WTC11 (cell line): Measurements from ENCODE around the gene FAM241A.

ENCODE experiments used
- ATF2 ChIP-seq: sonication (generic); formaldehyde crosslinking; IDR thresholded peaks from 2 replicates; pipeline ENCODE4 v1.8.1; 2022; ENCODE audit warnings: low read depth, missing genetic modification reagents, borderline replicate concordance
- ATF6 ChIP-seq: sonication (generic); formaldehyde crosslinking; IDR thresholded peaks from 2 replicates; pipeline ENCODE4 v1.8.1; 2023; ENCODE audit warnings: mild to moderate bottlenecking, missing genetic modification reagents
- ETV6 ChIP-seq: sonication (generic); formaldehyde crosslinking; IDR thresholded peaks from 2 replicates; pipeline ENCODE4 v1.8.1; 2022; ENCODE audit warnings: mild to moderate bottlenecking, missing genetic modification reagents
- JUN ChIP-seq: sonication (generic); formaldehyde crosslinking; IDR thresholded peaks from 2 replicates; pipeline ENCODE4 v1.8.0; 2023; ENCODE audit warnings: mild to moderate bottlenecking, missing genetic modification reagents
- NFE2L1 ChIP-seq: sonication (generic); formaldehyde crosslinking; IDR thresholded peaks from 2 replicates; pipeline ENCODE4 v1.8.1; 2023; ENCODE audit warnings: missing genetic modification reagents
- SP1 ChIP-seq: sonication (generic); formaldehyde crosslinking; conservative IDR thresholded peaks from 2 replicates; pipeline ENCODE4 v1.8.1; 2022; ENCODE audit warnings: missing genetic modification reagents
- TCF7 ChIP-seq: sonication (generic); formaldehyde crosslinking; IDR thresholded peaks from 2 replicates; pipeline ENCODE4 v1.8.0; 2022; ENCODE audit warnings: mild to moderate bottlenecking, low read depth, missing genetic modification reagents, moderate library complexity
- ZNF232 ChIP-seq: sonication (generic); formaldehyde crosslinking; IDR thresholded peaks from 2 replicates; pipeline ENCODE4 v1.8.0; 2022; ENCODE audit warnings: mild to moderate bottlenecking, missing genetic modification reagents
- TF ChIP-seq, protein P1 (sequence below): fragments of 200-600 bp; IDR thresholded peaks from 2 replicates; pipeline ENCODE4 v1.8.0; 2022; ENCODE audit warnings: antibody characterized with exemption

DNA sequence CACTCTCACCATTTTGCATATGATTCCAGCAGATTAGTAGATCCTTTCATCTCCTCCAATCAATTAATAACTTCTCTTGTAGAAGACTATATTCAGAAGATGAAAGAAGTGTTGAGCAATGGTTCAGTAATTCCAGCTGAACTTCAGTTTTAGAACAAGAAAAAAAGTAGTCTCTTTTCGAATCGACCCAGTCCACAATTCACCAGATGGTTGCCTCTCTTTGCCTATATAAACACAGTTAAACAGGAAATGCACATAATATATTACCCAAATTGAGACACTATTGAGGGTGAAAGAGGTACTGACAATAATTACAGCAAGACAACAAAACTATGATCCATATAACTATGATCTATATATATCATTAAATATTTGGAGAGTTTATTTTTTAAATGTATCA lies 16.8 kb upstream of the FAM241A start:
- TF ChIP-seq JUN (CRISPR knock-in tag) (no peak), ATF6 (no peak), SP1 (CRISPR knock-in tag) (no peak), ATF2 (CRISPR knock-in tag) (no peak), TCF7 (CRISPR knock-in tag) (no peak), ETV6 (CRISPR knock-in tag) (no peak), NFE2L1 (CRISPR knock-in tag) (no peak), ZNF232 (CRISPR knock-in tag) (no peak)
- TF ChIP-seq, protein P1, sequence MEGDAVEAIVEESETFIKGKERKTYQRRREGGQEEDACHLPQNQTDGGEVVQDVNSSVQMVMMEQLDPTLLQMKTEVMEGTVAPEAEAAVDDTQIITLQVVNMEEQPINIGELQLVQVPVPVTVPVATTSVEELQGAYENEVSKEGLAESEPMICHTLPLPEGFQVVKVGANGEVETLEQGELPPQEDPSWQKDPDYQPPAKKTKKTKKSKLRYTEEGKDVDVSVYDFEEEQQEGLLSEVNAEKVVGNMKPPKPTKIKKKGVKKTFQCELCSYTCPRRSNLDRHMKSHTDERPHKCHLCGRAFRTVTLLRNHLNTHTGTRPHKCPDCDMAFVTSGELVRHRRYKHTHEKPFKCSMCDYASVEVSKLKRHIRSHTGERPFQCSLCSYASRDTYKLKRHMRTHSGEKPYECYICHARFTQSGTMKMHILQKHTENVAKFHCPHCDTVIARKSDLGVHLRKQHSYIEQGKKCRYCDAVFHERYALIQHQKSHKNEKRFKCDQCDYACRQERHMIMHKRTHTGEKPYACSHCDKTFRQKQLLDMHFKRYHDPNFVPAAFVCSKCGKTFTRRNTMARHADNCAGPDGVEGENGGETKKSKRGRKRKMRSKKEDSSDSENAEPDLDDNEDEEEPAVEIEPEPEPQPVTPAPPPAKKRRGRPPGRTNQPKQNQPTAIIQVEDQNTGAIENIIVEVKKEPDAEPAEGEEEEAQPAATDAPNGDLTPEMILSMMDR, result no peak
